ENCODE data around the gene C4B. TPM values are rescaled to one million over a fixed set of nuclear protein-coding genes. Genes with fewer than 3 reads are reported as not detected.

C4B gene
- total and polyA plus RNA-seq, 2 donors (not counting 1 experiment from before 2014, with no cell fraction given) = 16.2 to 19.0 TPM

DNA sequence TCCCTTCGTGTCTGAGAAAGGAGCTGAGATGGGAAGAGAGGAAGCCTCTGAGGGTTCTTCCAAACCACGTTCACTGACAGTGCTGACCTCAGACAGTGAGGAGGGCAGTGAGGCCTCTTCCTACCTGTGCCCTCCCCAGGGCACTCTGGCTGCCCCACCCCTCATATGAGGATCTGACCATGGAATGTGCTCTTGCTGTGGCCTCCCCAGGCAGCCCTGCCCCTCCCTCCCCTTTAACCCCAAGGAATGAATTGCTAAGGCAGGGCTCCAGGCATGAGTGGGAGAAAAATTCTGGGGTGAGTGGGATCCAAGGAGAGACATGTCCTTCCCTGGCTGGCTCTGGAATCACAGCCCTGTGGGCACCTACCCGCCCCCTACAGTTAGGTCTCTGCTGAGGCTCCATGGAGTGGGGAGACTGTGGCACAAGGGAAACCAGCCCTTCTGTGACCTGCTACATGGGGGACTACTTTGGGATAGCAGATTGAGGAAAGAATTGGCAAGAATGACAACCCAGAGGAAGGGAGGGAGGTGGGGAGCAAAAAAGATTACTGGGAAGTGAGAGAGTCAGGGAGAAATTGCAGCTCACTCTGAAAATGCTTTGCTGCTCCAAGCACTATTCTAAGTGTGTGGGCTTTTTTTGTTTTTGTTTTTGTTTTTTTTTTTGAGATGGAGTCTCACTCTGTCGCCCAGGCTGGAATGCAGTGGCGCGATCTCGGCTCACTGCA is 65.1 kb downstream of the C4B start:
- no peak overlapping the region for H3K4me2 ChIP-seq (ENCODE audit: extremely low read depth, insufficient read depth, low read length)
- no peaks in the 10 kb centered on the region for H3K36me3 ChIP-seq (ENCODE audit: control insufficient read depth, insufficient read depth, low read length)
- TF ChIP-seq, protein P1, sequence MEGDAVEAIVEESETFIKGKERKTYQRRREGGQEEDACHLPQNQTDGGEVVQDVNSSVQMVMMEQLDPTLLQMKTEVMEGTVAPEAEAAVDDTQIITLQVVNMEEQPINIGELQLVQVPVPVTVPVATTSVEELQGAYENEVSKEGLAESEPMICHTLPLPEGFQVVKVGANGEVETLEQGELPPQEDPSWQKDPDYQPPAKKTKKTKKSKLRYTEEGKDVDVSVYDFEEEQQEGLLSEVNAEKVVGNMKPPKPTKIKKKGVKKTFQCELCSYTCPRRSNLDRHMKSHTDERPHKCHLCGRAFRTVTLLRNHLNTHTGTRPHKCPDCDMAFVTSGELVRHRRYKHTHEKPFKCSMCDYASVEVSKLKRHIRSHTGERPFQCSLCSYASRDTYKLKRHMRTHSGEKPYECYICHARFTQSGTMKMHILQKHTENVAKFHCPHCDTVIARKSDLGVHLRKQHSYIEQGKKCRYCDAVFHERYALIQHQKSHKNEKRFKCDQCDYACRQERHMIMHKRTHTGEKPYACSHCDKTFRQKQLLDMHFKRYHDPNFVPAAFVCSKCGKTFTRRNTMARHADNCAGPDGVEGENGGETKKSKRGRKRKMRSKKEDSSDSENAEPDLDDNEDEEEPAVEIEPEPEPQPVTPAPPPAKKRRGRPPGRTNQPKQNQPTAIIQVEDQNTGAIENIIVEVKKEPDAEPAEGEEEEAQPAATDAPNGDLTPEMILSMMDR (conservative IDR thresholded peaks at IDR 0.05 in 1 of 2, IDR thresholded peaks at IDR 0.05 in 1 of 2; ENCODE audit: low read depth in 1 of 2, low read length in 2 of 2) = no peak
- TF ChIP-seq EZH2 (IDR thresholded peaks at IDR 0.05; ENCODE audit: low read length, missing control alignments) = no peak
- DNase-seq (ENCODE audit: low read depth in 2 of 2) = no peak
- no peaks in the 10 kb centered on the region for H4K20me1 ChIP-seq (ENCODE audit: control insufficient read depth, extremely low read depth, insufficient read depth, low read length)
- H3K9me3 ChIP-seq (ENCODE audit: control insufficient read depth, insufficient read depth, low read depth, low read length) = no peaks in the 10 kb centered on the region
- peaks cover 38% of the 10 kb centered on the region for H3K4me1 ChIP-seq (ENCODE audit: control insufficient read depth, extremely low read depth, insufficient read depth, low read length)
- no peak overlapping the region for H3K9ac ChIP-seq (ENCODE audit: insufficient read depth, low read length)
- H3K79me2 ChIP-seq (ENCODE audit: control insufficient read depth, insufficient read depth, low read length) = no peaks in the 10 kb centered on the region
- H3K27me3 ChIP-seq (ENCODE audit: control insufficient read depth, insufficient read depth, low read length) = no peaks in the 10 kb centered on the region
- no peak overlapping the region for H3K27ac ChIP-seq (ENCODE audit: insufficient read depth, low read length)
- no peak overlapping the region for H2AFZ ChIP-seq (ENCODE audit: low read length)
- H3K4me3 ChIP-seq (replicated peaks in 1 of 4; ENCODE audit: control extremely low read depth in 1 of 4, insufficient read depth in 1 of 4, low read depth in 3 of 4, low read length in 4 of 4) = no peak overlapping the region

DNA sequence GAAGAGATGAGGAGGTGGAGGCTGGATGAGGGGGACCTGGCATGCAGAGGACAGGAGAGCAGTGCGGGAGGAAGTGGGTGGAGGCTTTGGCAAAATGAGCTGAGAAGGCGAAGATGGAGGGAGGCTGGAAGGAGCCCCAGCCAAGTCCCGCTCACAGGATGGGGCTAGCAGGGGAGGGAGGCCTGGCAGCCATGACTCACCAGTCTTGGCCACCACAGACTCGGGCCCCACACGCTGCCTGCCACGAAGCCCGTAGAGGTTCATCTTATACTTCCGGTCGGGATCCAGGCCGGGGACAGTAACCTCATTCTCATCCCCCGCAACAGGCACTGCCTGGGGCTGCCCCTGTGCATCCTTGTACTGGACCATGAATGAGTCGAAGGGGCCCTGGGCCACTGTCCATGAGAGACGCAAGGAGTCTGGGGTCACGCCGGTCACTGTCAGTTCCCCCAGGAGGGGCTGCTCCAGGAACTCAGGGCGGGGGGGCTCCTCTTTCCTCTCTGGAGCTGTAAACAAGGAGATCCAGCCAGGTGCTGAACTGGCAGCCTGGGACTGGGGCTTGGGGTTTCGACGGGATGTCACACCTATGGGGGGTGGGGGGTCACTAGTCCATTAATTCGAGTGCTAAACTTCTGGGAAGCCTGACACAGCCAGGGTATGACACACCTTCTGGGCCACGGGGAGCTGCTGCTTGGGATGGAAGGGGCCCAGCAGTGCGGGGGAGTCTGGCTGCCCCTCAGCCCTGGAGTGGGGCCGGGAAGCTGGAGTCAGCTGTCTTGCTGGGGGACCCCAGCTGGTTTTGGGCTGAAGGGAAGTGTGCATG is 66.8 kb downstream of the C4B start:
- Histone ChIP-seq H3K27me3 (ENCODE audit: control insufficient read depth, insufficient read depth, low read length) (no peaks in the 10 kb centered on the region), H3K4me3 (replicated peaks in 1 of 4; ENCODE audit: control extremely low read depth in 1 of 4, insufficient read depth in 1 of 4, low read depth in 3 of 4, low read length in 4 of 4) (no peak overlapping the region), H3K36me3 (ENCODE audit: control insufficient read depth, insufficient read depth, low read length) (no peaks in the 10 kb centered on the region), H3K79me2 (ENCODE audit: control insufficient read depth, insufficient read depth, low read length) (no peaks in the 10 kb centered on the region), H3K4me2 (ENCODE audit: extremely low read depth, insufficient read depth, low read length) (no peak overlapping the region), H3K9ac (ENCODE audit: insufficient read depth, low read length) (peak overlapping the region; percentile 21), H3K27ac (ENCODE audit: insufficient read depth, low read length) (peak overlapping the region; percentile 89), H3K9me3 (ENCODE audit: control insufficient read depth, insufficient read depth, low read depth, low read length) (no peaks in the 10 kb centered on the region), H3K4me1 (ENCODE audit: control insufficient read depth, extremely low read depth, insufficient read depth, low read length) (peaks cover 34% of the 10 kb centered on the region), H2AFZ (ENCODE audit: low read length) (no peak overlapping the region), H4K20me1 (ENCODE audit: control insufficient read depth, extremely low read depth, insufficient read depth, low read length) (no peaks in the 10 kb centered on the region)
- DNase-seq (ENCODE audit: low read depth in 2 of 2) = peak; percentile 84 to 89
- TF ChIP-seq, protein P1 (conservative IDR thresholded peaks at IDR 0.05 in 1 of 2, IDR thresholded peaks at IDR 0.05 in 1 of 2; ENCODE audit: low read depth in 1 of 2, low read length in 2 of 2) = no peak
- TF ChIP-seq EZH2 (IDR thresholded peaks at IDR 0.05; ENCODE audit: low read length, missing control alignments) = no peak

DNA sequence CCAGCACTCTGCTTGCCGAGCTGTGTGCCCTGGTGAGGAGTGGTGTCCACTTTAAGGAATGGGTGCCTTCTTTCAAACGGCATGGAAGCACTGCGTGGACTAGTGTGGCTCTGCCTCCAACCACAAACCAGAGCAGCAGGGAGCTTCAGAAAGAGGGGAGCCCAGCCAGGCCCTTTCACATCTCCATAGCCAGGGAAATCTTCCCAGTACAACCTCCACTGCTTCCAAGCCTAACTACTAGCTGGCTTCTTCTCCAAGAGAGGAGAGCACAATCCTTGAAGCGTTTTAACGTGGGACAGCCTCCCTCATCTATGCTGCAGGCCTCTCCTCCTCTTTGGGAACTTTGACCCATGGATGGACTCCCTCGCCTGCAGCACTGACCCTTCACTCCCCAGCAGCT is 67.9 kb downstream of the C4B start:
- Histone ChIP-seq H3K4me1 (ENCODE audit: control insufficient read depth, extremely low read depth, insufficient read depth, low read length) (peaks cover 39% of the 10 kb centered on the region), H4K20me1 (ENCODE audit: control insufficient read depth, extremely low read depth, insufficient read depth, low read length) (no peaks in the 10 kb centered on the region), H3K27ac (ENCODE audit: insufficient read depth, low read length) (peak overlapping the region; percentile 89), H3K79me2 (ENCODE audit: control insufficient read depth, insufficient read depth, low read length) (no peaks in the 10 kb centered on the region), H3K4me2 (ENCODE audit: extremely low read depth, insufficient read depth, low read length) (peak overlapping the region; percentile 69), H3K27me3 (ENCODE audit: control insufficient read depth, insufficient read depth, low read length) (no peaks in the 10 kb centered on the region), H3K9me3 (ENCODE audit: control insufficient read depth, insufficient read depth, low read depth, low read length) (no peaks in the 10 kb centered on the region), H2AFZ (ENCODE audit: low read length) (no peak overlapping the region), H3K4me3 (replicated peaks in 1 of 4; ENCODE audit: control extremely low read depth in 1 of 4, insufficient read depth in 1 of 4, low read depth in 3 of 4, low read length in 4 of 4) (no peak overlapping the region), H3K36me3 (ENCODE audit: control insufficient read depth, insufficient read depth, low read length) (no peaks in the 10 kb centered on the region), H3K9ac (ENCODE audit: insufficient read depth, low read length) (no peak overlapping the region)
- no peak for DNase-seq (ENCODE audit: low read depth in 2 of 2)
- TF ChIP-seq EZH2 (IDR thresholded peaks at IDR 0.05; ENCODE audit: low read length, missing control alignments) = no peak
- TF ChIP-seq, protein P1 (conservative IDR thresholded peaks at IDR 0.05 in 1 of 2, IDR thresholded peaks at IDR 0.05 in 1 of 2; ENCODE audit: low read depth in 1 of 2, low read length in 2 of 2) = no peak

Measured in fibroblast of lung (primary cell).